GM12878 (cell line): ENCODE results near the gene ACCSL. TPM values are rescaled to one million over a fixed set of nuclear protein-coding genes. Genes with fewer than 3 reads are reported as not detected.

Experiments
- ATAC-seq: fragments of 200-7000 bp; cut with Tn5 transposase; 3 replicates; pipeline ENCODE4 v1.9.1; 2020; ENCODE audit warnings: mild to moderate bottlenecking, moderate library complexity
- BruUV-seq: library from RNA; stranded (reverse); fragments of 400-500 nt; replicated peaks from 2 replicates; lab custom pipeline; 2021; lab: Mats Ljungman, UMichigan
- CTCF ChIA-PET: fragments of 300-600 bp; sonication (Branson Sonifier 250); formaldehyde crosslinking; extraction: SDS; loops from one replicate; lab custom pipeline; 2021; ENCODE audit warnings: inconsistent platforms; lab: Yijun Ruan, JAX
- POLR2A ChIA-PET: fragments of 350-600 bp; formaldehyde crosslinking; extraction: SDS; loops from one replicate; lab custom pipeline; 2021; ENCODE audit warnings: inconsistent platforms; lab: Charles Lee
- RAD21 ChIA-PET: fragments of 300-600 bp; sonication (Branson Sonifier 250); formaldehyde crosslinking; loops from one replicate; lab custom pipeline; 2023; ENCODE audit warnings: antibody characterized with exemption; ENCODE audit not compliant: unreplicated experiment; lab: Charles Lee
- SMC1A ChIA-PET: fragments of 300-600 bp; sonication (Branson Sonifier 250); formaldehyde crosslinking; loops from one replicate; lab custom pipeline; 2023; ENCODE audit not compliant: unreplicated experiment, uncharacterized antibody; lab: Charles Lee
- DNase-seq: peaks from one replicate; pipeline ENCODE4 v3.0.0-alpha.2; 2011; ENCODE audit warnings: low read depth, low spot score
- FAIRE-seq: peaks from 3 replicates; lab custom pipeline; 2011; peaks lifted over from hg19 to GRCh38; lab: Jason Lieb, UNC
- H2AFZ ChIP-seq: 2 replicates; pipeline ENCODE4 v1.6.0; 2011; ENCODE audit warnings: low read depth, low read length, control low read depth; ENCODE audit not compliant: control insufficient read depth
- H3K27ac ChIP-seq: 2 replicates; pipeline ENCODE4 v1.5.1; 2011; ENCODE audit warnings: control low read depth; ENCODE audit not compliant: control insufficient read depth, insufficient read depth
- H3K27me3 ChIP-seq, 2 experiments: replicated peaks in 1 of 2; 2 replicates each; pipeline versions ENCODE4 v1.6.0 to v1.6.1; 2011; ENCODE audit warnings: low read length in 1 of 2; ENCODE audit not compliant: control insufficient read depth in 2 of 2, insufficient read depth in 2 of 2
- H3K36me3 ChIP-seq, 2 experiments: 2 replicates each; pipeline ENCODE4 v1.5.1; 2011; ENCODE audit warnings: low read length in 1 of 2; ENCODE audit not compliant: control insufficient read depth in 2 of 2, insufficient read depth in 2 of 2
- H3K4me1 ChIP-seq: 2 replicates; pipeline ENCODE4 v1.6.1; 2011; ENCODE audit warnings: mild to moderate bottlenecking, low read length, moderate library complexity, mixed read lengths; ENCODE audit not compliant: control insufficient read depth, insufficient read depth
- H3K4me2 ChIP-seq: 2 replicates; pipeline ENCODE4 v1.6.0; 2011; ENCODE audit warnings: control low read depth; ENCODE audit not compliant: control insufficient read depth, insufficient read depth
- H3K4me3 ChIP-seq: fragments of 200-600 bp; sonication (generic); 2 replicates; pipeline ENCODE4 v1.5.1; 2016
- H3K79me2 ChIP-seq: 2 replicates; pipeline ENCODE4 v1.6.0; 2011; ENCODE audit warnings: low read length; ENCODE audit not compliant: control insufficient read depth, insufficient read depth
- H3K9ac ChIP-seq: 2 replicates; pipeline ENCODE4 v1.8.0; 2011; ENCODE audit warnings: low read length, control low read depth, mixed read lengths; ENCODE audit not compliant: control insufficient read depth, insufficient read depth
- H3K9me3 ChIP-seq: replicated peaks from 3 replicates; pipeline ENCODE4 v1.5.1; 2011; ENCODE audit warnings: mild to moderate bottlenecking, low read length; ENCODE audit not compliant: control insufficient read depth, insufficient read depth
- H4K20me1 ChIP-seq: 2 replicates; pipeline ENCODE4 v1.6.0; 2011; ENCODE audit not compliant: control insufficient read depth, insufficient read depth
- CEBPB ChIP-seq, 2 experiments: fragments of 150-350 bp in 1 of 2; IDR thresholded peaks; 2 replicates each; pipeline ENCODE4 v1.6.1; 2012 to 2014; ENCODE audit warnings: low read depth in 2 of 2, low read length in 2 of 2, borderline replicate concordance in 1 of 2, inconsistent platforms in 1 of 2
- E2F4 ChIP-seq: IDR thresholded peaks from 2 replicates; pipeline ENCODE4 v1.6.1; 2012; ENCODE audit warnings: low read depth, low read length, improper control_type of control experiment
- ELK1 ChIP-seq: IDR thresholded peaks from 2 replicates; pipeline ENCODE4 v1.6.1; 2012; ENCODE audit warnings: low read depth, low read length, improper control_type of control experiment
- ETV6 ChIP-seq, 2 experiments: fragments of 450-650 bp in 1 of 2; IDR thresholded peaks in 1 of 2; conservative IDR thresholded peaks in 1 of 2; 2 replicates each; pipeline ENCODE4 v1.6.1; 2014; ENCODE audit warnings: antibody characterized with exemption in 1 of 2, borderline replicate concordance in 1 of 2, low read depth in 1 of 2, mild to moderate bottlenecking in 1 of 2, moderate library complexity in 1 of 2
- HDGF ChIP-seq: fragments of 450-650 bp; IDR thresholded peaks from 2 replicates; pipeline ENCODE4 v1.6.1; 2016; ENCODE audit warnings: antibody characterized with exemption
- IRF5 ChIP-seq: fragments of 450-650 bp; IDR thresholded peaks from 2 replicates; pipeline ENCODE4 v1.6.1; 2017; ENCODE audit warnings: borderline replicate concordance
- PBX3 ChIP-seq: IDR thresholded peaks from 2 replicates; pipeline ENCODE4 v1.6.1; 2011; ENCODE audit warnings: mild to moderate bottlenecking, low read depth, low read length, moderate library complexity; ENCODE audit not compliant: insufficient replicate concordance
- SRF ChIP-seq, 2 experiments: IDR thresholded peaks; 2 replicates each; pipeline ENCODE4 v1.6.1; 2011; ENCODE audit warnings: low read depth in 2 of 2, low read length in 2 of 2, mild to moderate bottlenecking in 1 of 2, moderate library complexity in 1 of 2
- STAT3 ChIP-seq: IDR thresholded peaks from 2 replicates; pipeline ENCODE4 v1.6.1; 2011; ENCODE audit warnings: low read depth, low read length, improper control_type of control experiment
- SUZ12 ChIP-seq: fragments of 200-600 bp; sonication (generic); IDR thresholded peaks from one replicate; pipeline ENCODE4 v1.6.1; 2018; ENCODE audit warnings: antibody characterized with exemption, mild to moderate bottlenecking; ENCODE audit not compliant: unreplicated experiment
- WGBS: methylation state at CpG from one replicate; pipeline ENCODE4 v1.1.6; 2016; ENCODE audit warnings: low lambda C conversion rate; ENCODE audit not compliant: insufficient replicate concordance, insufficient coverage; ENCODE audit errors: missing lambda C conversion rate; 5-methylcytosine and 5-hydroxymethylcytosine counted together
- in situ Hi-C: fragments of 300-500 bp; cut with MboI; formaldehyde crosslinking; loops from 9 replicates; pipeline ENCODE4 v1.14.3; 2018; ENCODE audit warnings: mixed read lengths
- intact Hi-C: fragments of 100-400 bp; cut with micrococcal nuclease; formaldehyde crosslinking; loops from one replicate; pipeline ENCODE4 v1.14.2; 2022; ENCODE audit not compliant: unreplicated experiment
- polyA plus RNA-seq, 11 experiments: library from polyadenylated mRNA; depleted of rRNA in 4 of 11; unstranded in 6 of 11; stranded (reverse) in 5 of 11; fragments of >200 nt; fragmentation: Nextera tagmentation in 4 of 11; fragmentation: Illumina TruSeq in 1 of 11; extraction: Ambion mirVana in 4 of 11; extraction: Trizol in 1 of 11; gene quantifications; 1 replicate in 1 of 11; 2 replicates in 10 of 11; pipeline versions ENCODE4 v1.2.1 to v1.2.3, GENCODE V29; 2011 to 2016; ENCODE audit warnings: inconsistent platforms in 2 of 11, missing spikeins in 2 of 11, low read depth in 1 of 11
- total RNA-seq, 4 experiments: library from RNA; depleted of rRNA in 3 of 4; stranded (reverse); fragments of >200 nt in 3 of 4; fragmentation: Illumina TruSeq in 1 of 4; extraction: Trizol in 1 of 4; gene quantifications; 2 replicates each; pipeline versions ENCODE4 v1.2.1 to v1.2.3, GENCODE V29; 2013 to 2021

The ACCSL gene
- total and polyA plus RNA-seq, 10 of the 15 experiments (the other 5 are each of a cell fraction or from before 2014, with no cell fraction given): 0.15 TPM; not detected in 9

- in situ Hi-C loops: no loop called here
Measured at GRCh38 chr11:44029977-44030911, 17.5 kb upstream of the ACCSL start.

More at GRCh38 chr11:44029977-44030911, 17.5 kb upstream of the ACCSL start:
- H3K79me2 ChIP-seq: no peaks in the 10 kb centered on the region
- ChIA-PET RAD21 (no interaction called here), POLR2A (no interaction called here), SMC1A (no interaction called here), CTCF (no interaction called here)
- H3K27me3 ChIP-seq: peaks cover 0 to 3% of the 10 kb centered on the region in 2 experiments; a peak in 1 of 4 replicates
- no peak overlapping the region for H3K4me3 ChIP-seq
- peaks cover 2% of the 10 kb centered on the region; the same call in 2 of the 3 replicates for H3K9me3 ChIP-seq
- H2AFZ ChIP-seq: no peak overlapping the region
- BruUV-seq: no TSS peak
- no peak for DNase-seq
- intact Hi-C loops: no loop called here
- no peak for TF ChIP-seq HDGF
- TF ChIP-seq CEBPB (IDR thresholded peaks at IDR 0.05; ENCODE audit: borderline replicate concordance in 1 of 2, low read depth in 2 of 2, low read length in 2 of 2): no peak
- no peak for TF ChIP-seq STAT3
- TF ChIP-seq IRF5: no peak
- no peak for TF ChIP-seq ETV6 (conservative IDR thresholded peaks at IDR 0.05 in 1 of 2, IDR thresholded peaks at IDR 0.05 in 1 of 2; ENCODE audit: borderline replicate concordance in 1 of 2, low read depth in 1 of 2)
- no peak for TF ChIP-seq ELK1
- TF ChIP-seq SUZ12: no peak
- no peak for TF ChIP-seq SRF (IDR thresholded peaks at IDR 0.05; ENCODE audit: low read depth in 2 of 2, low read length in 2 of 2)
- no peak for TF ChIP-seq PBX3
- TF ChIP-seq E2F4: no peak
- no peaks in the 10 kb centered on the region for H4K20me1 ChIP-seq
- no peaks in the 10 kb centered on the region for H3K36me3 ChIP-seq
- H3K4me2 ChIP-seq: no peak overlapping the region
- no peaks in the 10 kb centered on the region for H3K4me1 ChIP-seq
- H3K27ac ChIP-seq: no peak overlapping the region
- no peak overlapping the region for H3K9ac ChIP-seq
- no peak for ATAC-seq
- FAIRE-seq: no peak
- 11% methylated on average over 5 of the region's 5 CpGs for WGBS
